Smooth muscle cell (in vitro differentiated cells): ENCODE data around the gene POT1. TPM values are rescaled to one million over a fixed set of nuclear protein-coding genes. Genes with fewer than 3 reads are reported as not detected.

Experiments
- DNase-seq: peaks from one replicate; lab custom pipeline; 2025; ENCODE audit not compliant: unreplicated experiment; lab: John Stamatoyannopoulos, UW
- H2AFZ ChIP-seq: fragments of 200-600 bp; sonication (generic); 2 replicates; pipeline ENCODE4 v1.6.0; 2016; ENCODE audit warnings: antibody characterized with exemption, low read depth, mild to moderate bottlenecking
- H3F3A ChIP-seq: fragments of 200-600 bp; sonication (generic); 2 replicates; pipeline ENCODE4 v1.6.0; 2017; ENCODE audit warnings: antibody characterized with exemption, low read depth
- H3K27ac ChIP-seq: fragments of 200-600 bp; sonication (generic); 2 replicates; pipeline ENCODE4 v1.5.1; 2016; ENCODE audit warnings: low read depth, mild to moderate bottlenecking
- H3K27me3 ChIP-seq: fragments of 200-600 bp; sonication (generic); 2 replicates; pipeline ENCODE4 v1.6.1; 2016; ENCODE audit warnings: low read depth, mild to moderate bottlenecking
- H3K36me3 ChIP-seq: fragments of 200-600 bp; sonication (generic); 2 replicates; pipeline ENCODE4 v1.5.1; 2016; ENCODE audit warnings: low read depth
- H3K4me1 ChIP-seq: fragments of 200-600 bp; sonication (generic); 2 replicates; pipeline ENCODE4 v1.5.1; 2016; ENCODE audit warnings: low read depth
- H3K4me2 ChIP-seq: fragments of 200-600 bp; sonication (generic); 2 replicates; pipeline ENCODE4 v1.6.0; 2016; ENCODE audit warnings: mild to moderate bottlenecking
- H3K4me3 ChIP-seq: fragments of 200-600 bp; sonication (generic); 2 replicates; pipeline ENCODE4 v1.5.1; 2016; ENCODE audit warnings: mild to moderate bottlenecking
- H3K79me2 ChIP-seq: fragments of 200-600 bp; sonication (generic); 2 replicates; pipeline ENCODE4 v1.6.0; 2016; ENCODE audit warnings: low read depth, mild to moderate bottlenecking
- H3K9ac ChIP-seq: fragments of 200-600 bp; sonication (generic); 2 replicates; pipeline ENCODE4 v1.6.0; 2016; ENCODE audit warnings: low read depth
- H3K9me3 ChIP-seq: fragments of 200-600 bp; sonication (generic); replicated peaks from 2 replicates; pipeline ENCODE4 v1.5.1; 2016; ENCODE audit warnings: low read depth
- H4K20me1 ChIP-seq: fragments of 200-600 bp; sonication (generic); 2 replicates; pipeline ENCODE4 v1.6.0; 2016; ENCODE audit warnings: low read depth
- WGBS: methylation state at CpG from one replicate; pipeline ENCODE4 v1.1.7; 2016; ENCODE audit warnings: low lambda C conversion rate; 5-methylcytosine and 5-hydroxymethylcytosine counted together
- polyA plus RNA-seq: library from polyadenylated mRNA; unstranded; fragments of >200 nt; fragmentation: Nextera tagmentation; extraction: Ambion mirVana; gene quantifications from 2 replicates; pipeline ENCODE4 v1.2.1, GENCODE V29; 2016
- total RNA-seq: library from RNA; depleted of rRNA; stranded (reverse); fragments of >200 nt; gene quantifications from 2 replicates; pipeline ENCODE4 v1.2.3, GENCODE V29; 2014
- TF ChIP-seq, protein P1 (sequence below): fragments of 200-600 bp; sonication (generic); IDR thresholded peaks from 2 replicates; pipeline ENCODE4 v1.5.1; 2017; ENCODE audit warnings: borderline replicate concordance, mild to moderate bottlenecking, antibody characterized with exemption; ENCODE audit not compliant: insufficient read depth, poor library complexity, severe bottlenecking

The POT1 gene
- total and polyA plus RNA-seq, 2 experiments from 2014 or later = 12.2 to 35.5 TPM

DNA sequence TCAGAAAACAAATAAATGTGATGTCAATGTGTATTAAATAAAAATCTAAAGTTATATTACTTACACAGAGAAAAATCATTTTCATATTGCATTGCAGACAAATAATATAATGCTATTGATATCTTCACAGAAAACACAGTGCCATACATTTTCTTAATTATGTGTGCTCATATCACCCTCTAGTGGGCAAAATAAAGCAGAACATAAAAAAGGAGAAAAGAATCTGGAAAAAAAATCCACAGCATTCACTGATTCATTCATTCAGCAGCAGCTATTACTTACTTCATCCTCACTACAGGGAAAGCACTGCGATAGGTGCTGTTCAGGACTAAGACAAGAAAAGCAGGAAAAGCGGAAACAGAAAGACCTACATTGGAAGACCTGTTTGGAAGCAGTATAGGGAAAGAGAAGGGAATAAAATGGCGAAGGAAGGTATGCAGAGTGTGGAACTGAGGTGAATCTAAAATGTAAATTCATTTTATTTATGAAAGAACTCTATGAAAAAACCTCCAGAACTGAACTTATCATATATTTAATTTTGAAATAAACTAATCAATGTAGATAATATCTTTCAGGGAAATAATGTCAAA, 73.2 kb downstream of the POT1 start:
- Histone ChIP-seq H3K9me3 (no peaks in the 10 kb centered on the region), H3K9ac (no peak overlapping the region), H3K27ac (no peak overlapping the region), H3K36me3 (no peaks in the 10 kb centered on the region), H3K27me3 (no peaks in the 10 kb centered on the region), H4K20me1 (no peaks in the 10 kb centered on the region), H3K79me2 (no peaks in the 10 kb centered on the region), H2AFZ (no peak overlapping the region), H3F3A (no peaks in the 10 kb centered on the region), H3K4me1 (no peaks in the 10 kb centered on the region), H3K4me2 (no peak overlapping the region), H3K4me3 (no peak overlapping the region)
- TF ChIP-seq, protein P1, sequence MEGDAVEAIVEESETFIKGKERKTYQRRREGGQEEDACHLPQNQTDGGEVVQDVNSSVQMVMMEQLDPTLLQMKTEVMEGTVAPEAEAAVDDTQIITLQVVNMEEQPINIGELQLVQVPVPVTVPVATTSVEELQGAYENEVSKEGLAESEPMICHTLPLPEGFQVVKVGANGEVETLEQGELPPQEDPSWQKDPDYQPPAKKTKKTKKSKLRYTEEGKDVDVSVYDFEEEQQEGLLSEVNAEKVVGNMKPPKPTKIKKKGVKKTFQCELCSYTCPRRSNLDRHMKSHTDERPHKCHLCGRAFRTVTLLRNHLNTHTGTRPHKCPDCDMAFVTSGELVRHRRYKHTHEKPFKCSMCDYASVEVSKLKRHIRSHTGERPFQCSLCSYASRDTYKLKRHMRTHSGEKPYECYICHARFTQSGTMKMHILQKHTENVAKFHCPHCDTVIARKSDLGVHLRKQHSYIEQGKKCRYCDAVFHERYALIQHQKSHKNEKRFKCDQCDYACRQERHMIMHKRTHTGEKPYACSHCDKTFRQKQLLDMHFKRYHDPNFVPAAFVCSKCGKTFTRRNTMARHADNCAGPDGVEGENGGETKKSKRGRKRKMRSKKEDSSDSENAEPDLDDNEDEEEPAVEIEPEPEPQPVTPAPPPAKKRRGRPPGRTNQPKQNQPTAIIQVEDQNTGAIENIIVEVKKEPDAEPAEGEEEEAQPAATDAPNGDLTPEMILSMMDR = peak; percentile 73
- no peak for DNase-seq
- WGBS = 72% methylated on average over 3 of the region's 3 CpGs

DNA sequence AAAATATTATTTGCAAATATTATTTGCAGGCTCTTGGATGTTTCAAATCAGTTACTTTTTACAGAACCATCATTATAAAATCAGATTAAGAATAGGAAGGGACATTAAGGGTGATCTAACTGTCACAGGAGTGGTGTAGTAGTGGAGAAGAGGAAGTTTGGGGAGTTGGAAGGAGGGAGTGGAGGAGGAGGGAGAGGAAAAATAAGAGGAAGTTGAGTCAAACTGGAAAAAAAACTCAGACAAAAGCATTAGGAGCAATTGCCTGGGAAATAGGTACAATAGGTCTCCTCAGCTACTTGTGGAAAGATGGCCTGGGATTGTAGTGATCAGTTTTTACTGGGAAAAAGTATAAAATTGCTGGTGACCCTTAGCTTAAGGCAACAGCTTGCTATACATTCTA, 86.3 kb downstream of the POT1 start:
- Histone ChIP-seq H3K9ac (no peak overlapping the region), H3K4me2 (no peak overlapping the region), H3K36me3 (peaks cover 8% of the 10 kb centered on the region), H3K27me3 (no peaks in the 10 kb centered on the region), H2AFZ (no peak overlapping the region), H3K9me3 (no peaks in the 10 kb centered on the region), H3K79me2 (no peaks in the 10 kb centered on the region), H3K4me1 (no peaks in the 10 kb centered on the region), H3K4me3 (no peak overlapping the region), H4K20me1 (no peaks in the 10 kb centered on the region), H3F3A (no peaks in the 10 kb centered on the region), H3K27ac (no peak overlapping the region)
- TF ChIP-seq, protein P1 = no peak
- no peak for DNase-seq

DNA sequence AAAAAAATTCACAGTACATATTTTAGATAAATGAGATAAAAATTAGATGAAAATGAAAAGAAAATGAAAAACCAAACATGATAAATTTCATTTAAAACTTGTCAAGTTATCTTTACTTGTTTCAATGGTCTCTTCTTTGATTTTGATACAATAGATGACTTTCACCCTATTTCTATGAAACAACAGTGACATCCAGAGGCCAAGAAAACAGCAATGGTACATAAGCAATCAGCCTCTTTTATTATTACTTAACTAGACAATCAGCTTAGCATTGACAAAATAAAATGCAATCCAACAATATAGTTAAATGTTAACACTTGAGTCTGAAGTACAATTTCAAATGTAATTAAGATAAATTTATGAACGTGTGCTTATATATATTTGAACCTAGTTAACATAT, 89.2 kb downstream of the POT1 start:
- Histone ChIP-seq H2AFZ (no peak overlapping the region), H3K36me3 (no peaks in the 10 kb centered on the region), H3K4me3 (no peak overlapping the region), H3K27ac (no peak overlapping the region), H3K9ac (no peak overlapping the region), H3K4me2 (no peak overlapping the region), H3K4me1 (no peaks in the 10 kb centered on the region), H3F3A (no peaks in the 10 kb centered on the region), H3K79me2 (no peaks in the 10 kb centered on the region), H3K27me3 (no peaks in the 10 kb centered on the region), H4K20me1 (no peaks in the 10 kb centered on the region), H3K9me3 (no peaks in the 10 kb centered on the region)
- 68% methylated on average over 1 of the region's 1 CpG for WGBS
- TF ChIP-seq, protein P1 = no peak
- DNase-seq = no peak

DNA sequence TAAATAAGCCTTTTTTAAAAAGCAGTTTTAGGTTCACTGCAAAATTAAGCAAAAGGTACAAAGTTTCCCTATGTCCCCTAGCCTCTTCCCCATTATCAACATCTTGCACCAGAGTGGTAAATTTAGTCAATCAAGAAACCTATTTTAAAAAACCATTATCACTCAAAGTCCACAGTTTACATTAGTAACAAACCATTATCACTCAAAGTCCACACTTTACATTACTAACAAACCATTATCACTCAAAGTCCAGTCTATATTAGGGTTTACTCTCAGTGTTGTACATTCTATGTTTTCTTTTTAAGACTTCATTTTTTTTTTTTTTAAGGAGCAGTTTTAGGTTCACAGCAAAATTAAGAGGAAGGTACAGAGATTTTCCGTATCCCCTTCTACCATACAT, 89.9 kb downstream of the POT1 start:
- no peaks in the 10 kb centered on the region for H3K4me1 ChIP-seq
- 88% methylated on average over 1 of the region's 1 CpG for WGBS
- TF ChIP-seq, protein P1 = no peak

More for the DNA sequence above, 89.9 kb downstream of the POT1 start:
- no peak overlapping the region for H3K4me2 ChIP-seq
- H3F3A ChIP-seq = no peaks in the 10 kb centered on the region
- H2AFZ ChIP-seq = no peak overlapping the region
- DNase-seq = no peak
- no peaks in the 10 kb centered on the region for H3K79me2 ChIP-seq
- H3K27me3 ChIP-seq = no peaks in the 10 kb centered on the region
- H3K27ac ChIP-seq = no peak overlapping the region
- H3K9ac ChIP-seq = no peak overlapping the region
- H3K36me3 ChIP-seq = no peaks in the 10 kb centered on the region
- H3K9me3 ChIP-seq = no peaks in the 10 kb centered on the region
- H3K4me3 ChIP-seq = no peak overlapping the region
- no peaks in the 10 kb centered on the region for H4K20me1 ChIP-seq
